Calu3 (cell line): Measurements from ENCODE around the gene NYNRIN. TPM values are rescaled to one million over a fixed set of nuclear protein-coding genes. Genes with fewer than 3 reads are reported as not detected.

Experiments
- BruUV-seq: library from RNA; stranded (reverse); fragments of 400-500 nt; replicated peaks from 2 replicates; lab custom pipeline; 2021; lab: Mats Ljungman, UMichigan
- CTCF ChIA-PET: fragments of 300-600 bp; sonication (Branson Sonifier 250); formaldehyde crosslinking; loops from one replicate; lab custom pipeline; 2022; ENCODE audit warnings: antibody characterized with exemption; lab: Charles Lee
- DNase-seq: peaks from one replicate; pipeline ENCODE4 v3.0.0; 2022
- H3K27ac Mint-ChIP-seq: one replicate; pipeline ENCODE4 v1.8.0; 2022; ENCODE audit warnings: mixed read lengths; ENCODE audit not compliant: unreplicated experiment
- H3K27me3 Mint-ChIP-seq: one replicate; pipeline ENCODE4 v1.8.0; 2022; ENCODE audit warnings: mixed read lengths; ENCODE audit not compliant: unreplicated experiment
- H3K36me3 Mint-ChIP-seq: one replicate; pipeline ENCODE4 v1.8.0; 2022; ENCODE audit warnings: mild to moderate bottlenecking, moderate library complexity, mixed read lengths; ENCODE audit not compliant: insufficient read depth, unreplicated experiment
- H3K4me1 Mint-ChIP-seq: one replicate; pipeline ENCODE4 v1.8.0; 2022; ENCODE audit warnings: mild to moderate bottlenecking, low read depth, mixed read lengths; ENCODE audit not compliant: unreplicated experiment
- H3K4me3 Mint-ChIP-seq: one replicate; pipeline ENCODE4 v1.8.0; 2022; ENCODE audit warnings: mild to moderate bottlenecking, low read depth, moderate library complexity, mixed read lengths; ENCODE audit not compliant: unreplicated experiment
- H3K9me3 Mint-ChIP-seq: one replicate; pipeline ENCODE4 v1.8.0; 2022; ENCODE audit warnings: low read depth, mixed read lengths; ENCODE audit not compliant: unreplicated experiment
- CTCF ChIP-seq: fragments of 200-600 bp; IDR thresholded peaks from one replicate; pipeline ENCODE4 v1.8.0; 2022; ENCODE audit warnings: antibody characterized with exemption; ENCODE audit not compliant: unreplicated experiment
- intact Hi-C: fragments of 100-400 bp; cut with micrococcal nuclease; formaldehyde crosslinking; loops from one replicate; pipeline ENCODE4 v1.10.0; 2022; ENCODE audit not compliant: unreplicated experiment
- total RNA-seq: library from RNA; stranded (reverse); gene quantifications from 2 replicates; pipeline ENCODE4 v1.2.3, GENCODE V29; 2022

Gene NYNRIN
- total RNA-seq, 1 experiment from 2014 or later, result 7.5 TPM

GRCh38 chr14:24465805-24466204 lies 67.0 kb downstream of the NYNRIN start:
- BruUV-seq, result no TSS peak
- peaks cover 3% of the 10 kb centered on the region for H3K9me3 Mint-ChIP-seq
- CTCF ChIA-PET, result no interaction called here
- H3K4me3 Mint-ChIP-seq, result no peak overlapping the region
- peaks cover 11% of the 10 kb centered on the region for H3K4me1 Mint-ChIP-seq
- no peaks in the 10 kb centered on the region for H3K27me3 Mint-ChIP-seq
- TF ChIP-seq CTCF, result no peak
- no peak overlapping the region for H3K27ac Mint-ChIP-seq
- no peak for DNase-seq
- intact Hi-C loops, result no loop called here
- H3K36me3 Mint-ChIP-seq, result peaks cover 4% of the 10 kb centered on the region

Other genes starting within 250 kb of the NYNRIN start
- 124 and 184 TPM in 2 replicates for gene IRF9, start 237.7 kb upstream of the NYNRIN start, total RNA-seq
- gene REC8, start 226.9 kb upstream of the NYNRIN start, total RNA-seq, result 37.5 and 42.7 TPM in 2 replicates
- gene IPO4, start 210.2 kb upstream of the NYNRIN start, total RNA-seq, result 82.6 and 86.4 TPM in 2 replicates
- 68.0 and 70.9 TPM in 2 replicates for gene TM9SF1, start 203.6 kb upstream of the NYNRIN start, total RNA-seq
- 0.47 TPM in 1 of 2 replicates, not detected in the other for gene TSSK4, start 193.3 kb upstream of the NYNRIN start, total RNA-seq
- 53.2 and 60.8 TPM in 2 replicates for gene CHMP4A, start 185.5 kb upstream of the NYNRIN start, total RNA-seq
- gene MDP1, start 182.9 kb upstream of the NYNRIN start, total RNA-seq, result 7.4 and 8.9 TPM in 2 replicates
- 192 and 198 TPM in 2 replicates for gene NEDD8, start 166.6 kb upstream of the NYNRIN start, total RNA-seq
- gene GMPR2, start 166.1 kb upstream of the NYNRIN start, total RNA-seq, result 61.3 and 63.4 TPM in 2 replicates
- 38.3 and 40.4 TPM in 2 replicates for gene TINF2, start 156.4 kb upstream of the NYNRIN start, total RNA-seq
- gene TGM1, start 135.8 kb upstream of the NYNRIN start, total RNA-seq, result 4.5 and 7.5 TPM in 2 replicates
- 35.3 and 42.2 TPM in 2 replicates for gene RABGGTA, start 127.4 kb upstream of the NYNRIN start, total RNA-seq
- 18.6 and 19.7 TPM in 2 replicates for gene DHRS1, start 99.2 kb upstream of the NYNRIN start, total RNA-seq
- 35.9 and 40.2 TPM in 2 replicates for gene NOP9, start 99.2 kb upstream of the NYNRIN start, total RNA-seq
- gene CIDEB, start 91.0 kb upstream of the NYNRIN start, total RNA-seq, result 0.17 TPM in 1 of 2 replicates, not detected in the other
- 19.3 and 25.8 TPM in 2 replicates for gene LTB4R2, start 88.9 kb upstream of the NYNRIN start, total RNA-seq
- gene LTB4R, start 87.5 kb upstream of the NYNRIN start, total RNA-seq, result 13.4 and 18.7 TPM in 2 replicates
- gene ADCY4, start 63.9 kb upstream of the NYNRIN start, total RNA-seq, result 3.0 and 3.4 TPM in 2 replicates
- gene RIPK3, start 59.0 kb upstream of the NYNRIN start, total RNA-seq, result 11.0 and 12.6 TPM in 2 replicates
- gene NFATC4, start 30.8 kb upstream of the NYNRIN start, total RNA-seq, result 10.7 and 12.8 TPM in 2 replicates
- gene CBLN3, start 30.7 kb downstream of the NYNRIN start, total RNA-seq, result 0.99 and 1.7 TPM in 2 replicates
- gene KHNYN, start 31.0 kb downstream of the NYNRIN start, total RNA-seq, result 47.6 and 54.6 TPM in 2 replicates
- 43.7 and 59.0 TPM in 2 replicates for gene SDR39U1, start 43.8 kb downstream of the NYNRIN start, total RNA-seq
- gene CMA1, start 109.3 kb downstream of the NYNRIN start, total RNA-seq, result not detected in 2 replicates
- not detected in 2 replicates for gene CTSG, start 177.2 kb downstream of the NYNRIN start, total RNA-seq
- gene GZMH, start 210.7 kb downstream of the NYNRIN start, total RNA-seq, result not detected in 2 replicates
- not detected in 2 replicates for gene GZMB, start 235.2 kb downstream of the NYNRIN start, total RNA-seq